Measurements from ENCODE around the gene NSD2.

NSD2 gene

DNA sequence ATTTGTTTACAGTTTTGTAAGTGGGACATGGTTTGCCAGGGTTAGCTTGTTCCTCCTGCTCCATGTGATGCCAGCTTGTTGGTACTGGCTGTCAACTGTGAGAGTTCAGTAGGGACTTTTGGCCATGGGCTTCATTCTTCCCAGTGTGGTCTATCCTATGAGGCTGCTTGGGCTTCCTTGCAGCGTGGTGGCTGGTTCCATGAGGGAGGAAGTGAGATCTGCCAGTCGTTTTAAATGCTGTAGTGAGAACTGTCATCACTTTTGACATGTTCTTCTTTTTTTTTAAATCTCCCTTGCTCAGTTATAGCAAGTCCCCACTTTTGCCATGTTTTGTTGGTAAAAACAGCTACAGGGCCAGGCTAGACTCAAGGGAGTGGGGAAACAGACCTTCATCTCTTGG lies 15.9 kb downstream of the NSD2 start:
- WGBS: no CpG with 5 or more reads among the region's 2 CpGs
- Histone ChIP-seq H4K8ac (ENCODE audit: low read length) (no peak overlapping the region), H3K23ac (ENCODE audit: low read length in 2 of 2) (no peak overlapping the region), H3K36me3 (ENCODE audit: control insufficient read depth in 1 of 2, insufficient read depth in 2 of 2, low read depth in 1 of 2, low read length in 2 of 2) (peaks cover 0 to 5% of the 10 kb centered on the region in 2 experiments), H3K4ac (ENCODE audit: low read depth in 1 of 2, low read length in 2 of 2) (no peak overlapping the region), H2BK12ac (ENCODE audit: low read length in 2 of 2) (peak overlapping the region in 1 of 2 experiments; percentile 39), H3K79me1 (replicated peaks; ENCODE audit: low read length, poor library complexity, severe bottlenecking) (peaks cover 1% of the 10 kb centered on the region), H3K27ac (ENCODE audit: low read length, poor library complexity, severe bottlenecking) (no peak overlapping the region), H2BK15ac (ENCODE audit: low read depth, poor library complexity, severe bottlenecking) (no peak overlapping the region), H3K9ac (ENCODE audit: low read length) (no peak overlapping the region), H2BK5ac (ENCODE audit: low read depth, low read length, poor library complexity, severe bottlenecking) (no peak overlapping the region), H2AFZ (ENCODE audit: low read depth, low read length) (no peak overlapping the region), H3K14ac (ENCODE audit: low read length in 2 of 2) (no peak overlapping the region), H3K18ac (ENCODE audit: low read depth in 1 of 2, low read length in 2 of 2) (no peak overlapping the region), H3K4me1 (ENCODE audit: control insufficient read depth, insufficient read depth, low read depth, low read length) (peaks cover 5% of the 10 kb centered on the region), H4K91ac (ENCODE audit: low read length) (no peak overlapping the region), H3K9me3 (ENCODE audit: control insufficient read depth, low read length) (no peaks in the 10 kb centered on the region), H2BK120ac (ENCODE audit: low read depth, low read length) (no peak overlapping the region), H3K4me2 (ENCODE audit: low read length, poor library complexity, severe bottlenecking) (no peak overlapping the region), H2AK5ac (ENCODE audit: low read length, severe bottlenecking) (no peak overlapping the region), H3K4me3 (ENCODE audit: insufficient read depth in 1 of 2, low read depth in 1 of 2, low read length in 2 of 2) (no peak overlapping the region), H3K27me3 (ENCODE audit: control insufficient read depth in 1 of 2, insufficient read depth in 1 of 2, low read length in 2 of 2) (no peaks in the 10 kb centered on the region)
- no peak for DNase-seq

DNA sequence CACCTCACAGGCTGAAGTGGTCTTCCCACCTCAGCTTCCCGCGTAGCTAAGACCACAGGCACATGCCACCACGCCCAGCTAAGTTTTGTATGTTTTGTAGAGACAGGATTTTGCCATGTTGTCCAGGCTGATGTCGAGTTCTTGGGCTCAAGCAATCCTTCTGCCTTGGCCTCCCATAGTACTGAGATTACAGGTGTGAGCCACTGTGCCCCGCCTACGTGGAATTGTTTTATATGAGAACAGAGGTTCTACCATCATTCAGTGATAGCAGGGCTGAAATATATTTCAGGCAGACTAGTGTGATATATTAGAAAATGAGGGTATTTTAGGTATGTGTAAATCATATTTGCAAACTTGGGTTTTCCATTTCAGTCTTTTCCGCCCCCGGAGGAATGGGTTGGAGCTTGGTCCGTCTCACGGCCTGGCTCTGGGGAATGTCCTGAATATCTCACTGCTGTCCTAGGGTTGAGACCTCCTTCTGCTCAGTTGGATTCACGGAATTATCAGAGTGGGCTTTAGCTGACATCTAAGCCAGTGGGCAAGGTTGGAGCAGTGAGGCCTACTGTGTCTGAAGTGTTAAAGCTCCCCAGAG lies 19.9 kb downstream of the NSD2 start:
- no peak overlapping the region for H3K23ac ChIP-seq (ENCODE audit: low read length in 2 of 2)
- DNase-seq: no peak
- H2AK5ac ChIP-seq (ENCODE audit: low read length, severe bottlenecking): no peak overlapping the region
- no peaks in the 10 kb centered on the region for H3K9me3 ChIP-seq (ENCODE audit: control insufficient read depth, low read length)
- no peaks in the 10 kb centered on the region for H3K27me3 ChIP-seq (ENCODE audit: control insufficient read depth in 1 of 2, insufficient read depth in 1 of 2, low read length in 2 of 2)
- 99% methylated on average over 11 of the region's 11 CpGs for WGBS
- peaks cover 0 to 10% of the 10 kb centered on the region in 2 experiments for H3K36me3 ChIP-seq (ENCODE audit: control insufficient read depth in 1 of 2, insufficient read depth in 2 of 2, low read depth in 1 of 2, low read length in 2 of 2)
- H3K4me1 ChIP-seq (ENCODE audit: control insufficient read depth, insufficient read depth, low read depth, low read length): peaks cover 1% of the 10 kb centered on the region
- H3K4ac ChIP-seq (ENCODE audit: low read depth in 1 of 2, low read length in 2 of 2): no peak overlapping the region
- no peak overlapping the region for H3K9ac ChIP-seq (ENCODE audit: low read length)
- no peak overlapping the region for H3K18ac ChIP-seq (ENCODE audit: low read depth in 1 of 2, low read length in 2 of 2)
- H2BK15ac ChIP-seq (ENCODE audit: low read depth, poor library complexity, severe bottlenecking): no peak overlapping the region
- H4K91ac ChIP-seq (ENCODE audit: low read length): no peak overlapping the region
- no peak overlapping the region for H2BK12ac ChIP-seq (ENCODE audit: low read length in 2 of 2)
- no peak overlapping the region for H2BK5ac ChIP-seq (ENCODE audit: low read depth, low read length, poor library complexity, severe bottlenecking)
- H2BK120ac ChIP-seq (ENCODE audit: low read depth, low read length): no peak overlapping the region
- no peak overlapping the region for H2AFZ ChIP-seq (ENCODE audit: low read depth, low read length)
- no peak overlapping the region for H3K4me2 ChIP-seq (ENCODE audit: low read length, poor library complexity, severe bottlenecking)
- H3K27ac ChIP-seq (ENCODE audit: low read length, poor library complexity, severe bottlenecking): no peak overlapping the region
- H3K4me3 ChIP-seq (ENCODE audit: insufficient read depth in 1 of 2, low read depth in 1 of 2, low read length in 2 of 2): no peak overlapping the region
- H3K14ac ChIP-seq (ENCODE audit: low read length in 2 of 2): no peak overlapping the region
- peaks cover 5% of the 10 kb centered on the region for H3K79me1 ChIP-seq (replicated peaks; ENCODE audit: low read length, poor library complexity, severe bottlenecking)
- peak overlapping the region; percentile 3 for H4K8ac ChIP-seq (ENCODE audit: low read length)

DNA sequence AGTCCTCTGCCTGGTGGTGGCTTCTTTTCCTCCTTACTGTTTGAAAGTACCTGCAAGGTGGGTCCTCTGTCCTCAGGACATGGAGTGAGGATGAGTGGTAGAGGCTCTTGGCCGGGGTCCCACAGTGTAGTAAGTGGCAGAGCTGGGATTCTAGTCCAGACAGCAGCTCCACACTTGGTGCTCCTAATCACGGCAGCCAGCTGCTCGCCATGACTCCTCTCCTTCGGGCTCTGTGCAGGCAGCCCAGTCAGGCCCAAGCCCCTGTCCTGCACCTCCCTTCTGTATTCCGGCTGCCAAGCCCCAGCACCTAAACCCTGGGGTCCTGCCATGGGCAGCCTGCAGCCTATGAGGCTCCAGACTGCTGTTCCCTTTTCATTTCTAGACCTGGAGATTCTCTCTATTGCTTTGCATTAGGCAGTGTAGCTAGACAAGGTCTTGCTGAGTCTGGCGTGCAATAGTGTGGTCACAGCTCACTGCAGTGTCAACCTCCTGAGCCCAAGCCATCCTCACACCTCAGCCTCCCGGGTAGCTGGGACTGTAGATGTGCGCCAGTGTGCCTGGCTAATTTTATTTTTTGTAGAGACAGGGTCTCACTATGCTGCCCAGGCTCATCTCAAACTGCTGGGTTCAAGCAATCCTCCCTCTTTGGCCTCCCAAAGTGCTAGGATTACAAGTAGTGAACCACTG lies 24.9 kb downstream of the NSD2 start:
- Histone ChIP-seq H2AFZ (ENCODE audit: low read depth, low read length) (no peak overlapping the region), H3K4ac (ENCODE audit: low read depth in 1 of 2, low read length in 2 of 2) (no peak overlapping the region), H3K36me3 (ENCODE audit: control insufficient read depth in 1 of 2, insufficient read depth in 2 of 2, low read depth in 1 of 2, low read length in 2 of 2) (peaks cover 5 to 19% of the 10 kb centered on the region in 2 experiments), H2BK5ac (ENCODE audit: low read depth, low read length, poor library complexity, severe bottlenecking) (no peak overlapping the region), H3K27me3 (ENCODE audit: control insufficient read depth in 1 of 2, insufficient read depth in 1 of 2, low read length in 2 of 2) (no peaks in the 10 kb centered on the region), H3K23ac (ENCODE audit: low read length in 2 of 2) (no peak overlapping the region), H4K91ac (ENCODE audit: low read length) (no peak overlapping the region), H4K8ac (ENCODE audit: low read length) (peak overlapping the region; percentile 29), H2AK5ac (ENCODE audit: low read length, severe bottlenecking) (no peak overlapping the region), H3K79me1 (replicated peaks; ENCODE audit: low read length, poor library complexity, severe bottlenecking) (peaks cover 6% of the 10 kb centered on the region), H2BK15ac (ENCODE audit: low read depth, poor library complexity, severe bottlenecking) (no peak overlapping the region), H3K9ac (ENCODE audit: low read length) (no peak overlapping the region), H3K18ac (ENCODE audit: low read depth in 1 of 2, low read length in 2 of 2) (no peak overlapping the region), H3K27ac (ENCODE audit: low read length, poor library complexity, severe bottlenecking) (no peak overlapping the region), H2BK120ac (ENCODE audit: low read depth, low read length) (no peak overlapping the region), H2BK12ac (ENCODE audit: low read length in 2 of 2) (no peak overlapping the region), H3K4me1 (ENCODE audit: control insufficient read depth, insufficient read depth, low read depth, low read length) (peaks cover 3% of the 10 kb centered on the region), H3K9me3 (ENCODE audit: control insufficient read depth, low read length) (no peaks in the 10 kb centered on the region), H3K4me3 (ENCODE audit: insufficient read depth in 1 of 2, low read depth in 1 of 2, low read length in 2 of 2) (no peak overlapping the region), H3K4me2 (ENCODE audit: low read length, poor library complexity, severe bottlenecking) (no peak overlapping the region), H3K14ac (ENCODE audit: low read length in 2 of 2) (no peak overlapping the region)
- WGBS: 96% methylated on average over 8 of the region's 8 CpGs
- DNase-seq: no peak

GRCh38 chr4:1896658-1896991 lies 25.4 kb downstream of the NSD2 start:
- H2AFZ ChIP-seq (ENCODE audit: low read depth, low read length): no peak overlapping the region
- H3K4me1 ChIP-seq (ENCODE audit: control insufficient read depth, insufficient read depth, low read depth, low read length): peaks cover 3% of the 10 kb centered on the region
- no peak overlapping the region for H3K14ac ChIP-seq (ENCODE audit: low read length in 2 of 2)
- peaks cover 10 to 24% of the 10 kb centered on the region in 2 experiments for H3K36me3 ChIP-seq (ENCODE audit: control insufficient read depth in 1 of 2, insufficient read depth in 2 of 2, low read depth in 1 of 2, low read length in 2 of 2)
- no peak overlapping the region for H3K23ac ChIP-seq (ENCODE audit: low read length in 2 of 2)
- no peak overlapping the region for H3K27ac ChIP-seq (ENCODE audit: low read length, poor library complexity, severe bottlenecking)
- DNase-seq: no peak
- no peaks in the 10 kb centered on the region for H3K27me3 ChIP-seq (ENCODE audit: control insufficient read depth in 1 of 2, insufficient read depth in 1 of 2, low read length in 2 of 2)
- no peak overlapping the region for H2AK5ac ChIP-seq (ENCODE audit: low read length, severe bottlenecking)
- H3K18ac ChIP-seq (ENCODE audit: low read depth in 1 of 2, low read length in 2 of 2): no peak overlapping the region
- no peak overlapping the region for H3K4me3 ChIP-seq (ENCODE audit: insufficient read depth in 1 of 2, low read depth in 1 of 2, low read length in 2 of 2)
- H4K8ac ChIP-seq (ENCODE audit: low read length): no peak overlapping the region
- no peak overlapping the region for H3K4ac ChIP-seq (ENCODE audit: low read depth in 1 of 2, low read length in 2 of 2)
- WGBS: 94% methylated on average over 6 of the region's 6 CpGs
- no peak overlapping the region for H2BK15ac ChIP-seq (ENCODE audit: low read depth, poor library complexity, severe bottlenecking)
- no peak overlapping the region for H2BK5ac ChIP-seq (ENCODE audit: low read depth, low read length, poor library complexity, severe bottlenecking)
- H2BK12ac ChIP-seq (ENCODE audit: low read length in 2 of 2): no peak overlapping the region
- H3K9ac ChIP-seq (ENCODE audit: low read length): no peak overlapping the region
- H3K4me2 ChIP-seq (ENCODE audit: low read length, poor library complexity, severe bottlenecking): no peak overlapping the region
- no peaks in the 10 kb centered on the region for H3K9me3 ChIP-seq (ENCODE audit: control insufficient read depth, low read length)
- peaks cover 9% of the 10 kb centered on the region for H3K79me1 ChIP-seq (replicated peaks; ENCODE audit: low read length, poor library complexity, severe bottlenecking)
- H2BK120ac ChIP-seq (ENCODE audit: low read depth, low read length): no peak overlapping the region
- no peak overlapping the region for H4K91ac ChIP-seq (ENCODE audit: low read length)
